Small intestine (tissue), 7 donors: ENCODE measurements around the gene MAL. TPM values are rescaled to one million over a fixed set of nuclear protein-coding genes. Genes with fewer than 3 reads are reported as not detected.
A peak's percentile ranks its signal among the peaks of the same experiment; 100 is the strongest.

Experiments used
- DNase-seq, 2 donors: peaks; one replicate each; pipeline versions ENCODE4 v3.0.0 to v3.0.0-alpha.2; 2013
- FAIRE-seq: peaks from 2 replicates; lab custom pipeline; 2012; peaks lifted over from hg19 to GRCh38; lab: Jason Lieb, UNC
- H3K27ac ChIP-seq, 3 donors: one replicate each; pipeline ENCODE4 v1.5.1; 2013; ENCODE audit warnings: low read length in 2 of 3, mild to moderate bottlenecking in 2 of 3, control low read depth in 1 of 3, inconsistent platforms in 1 of 3, low read depth in 1 of 3, moderate library complexity in 1 of 3
- H3K27me3 ChIP-seq, 3 donors: one replicate each; pipeline ENCODE4 v1.6.1; 2013; ENCODE audit warnings: low read length in 3 of 3, inconsistent platforms in 1 of 3; ENCODE audit not compliant: control insufficient read depth in 3 of 3, insufficient read depth in 3 of 3
- H3K36me3 ChIP-seq, 3 donors: one replicate each; pipeline ENCODE4 v1.6.1; 2013; ENCODE audit warnings: low read length in 3 of 3, inconsistent platforms in 1 of 3, low read depth in 1 of 3, mild to moderate bottlenecking in 1 of 3, moderate library complexity in 1 of 3; ENCODE audit not compliant: control insufficient read depth in 3 of 3, insufficient read depth in 2 of 3
- H3K4me1 ChIP-seq, 3 donors: one replicate each; pipeline ENCODE4 v1.6.1; 2013; ENCODE audit warnings: low read length in 2 of 3, inconsistent platforms in 1 of 3, low read depth in 1 of 3, mild to moderate bottlenecking in 1 of 3, moderate library complexity in 1 of 3; ENCODE audit not compliant: control insufficient read depth in 3 of 3, insufficient read depth in 2 of 3
- H3K4me3 ChIP-seq, 3 donors: one replicate each; pipeline ENCODE4 v1.5.1; 2013; ENCODE audit warnings: low read length in 3 of 3, control low read depth in 1 of 3, inconsistent platforms in 1 of 3, low read depth in 1 of 3, mild to moderate bottlenecking in 1 of 3, moderate library complexity in 1 of 3
- H3K9me3 ChIP-seq, 2 donors: one replicate each; pipeline ENCODE4 v1.6.1; 2013; ENCODE audit warnings: low read depth in 1 of 2, low read length in 1 of 2; ENCODE audit not compliant: control insufficient read depth in 2 of 2, insufficient read depth in 1 of 2
- WGBS, 3 donors: extraction: QIAGEN DNeasy Blood & Tissue Kit; methylation state at CpG; one replicate each; pipeline ENCODE4 v1.1.7; 2013; 5-methylcytosine and 5-hydroxymethylcytosine counted together
- polyA plus RNA-seq, 4 donors: library from polyadenylated mRNA; stranded (reverse) in 3 of 4; unstranded in 1 of 4; fragments of 200-250 nt in 3 of 4; fragments of 120-200 nt in 1 of 4; gene quantifications; one replicate each; pipeline versions ENCODE4 v1.2.1 to v1.2.3, GENCODE V29; 2013
- donor health status: healthy with polysubstance abuse.
- donor health status: control.
- donor health status: control.
- donor health status: Bipolar disorder and iron deficiency.
- donor health status: healthy.

The MAL gene
- polyA plus RNA-seq, 4 donors = 0.15 to 3.8 (median 1.6) TPM

DNA sequence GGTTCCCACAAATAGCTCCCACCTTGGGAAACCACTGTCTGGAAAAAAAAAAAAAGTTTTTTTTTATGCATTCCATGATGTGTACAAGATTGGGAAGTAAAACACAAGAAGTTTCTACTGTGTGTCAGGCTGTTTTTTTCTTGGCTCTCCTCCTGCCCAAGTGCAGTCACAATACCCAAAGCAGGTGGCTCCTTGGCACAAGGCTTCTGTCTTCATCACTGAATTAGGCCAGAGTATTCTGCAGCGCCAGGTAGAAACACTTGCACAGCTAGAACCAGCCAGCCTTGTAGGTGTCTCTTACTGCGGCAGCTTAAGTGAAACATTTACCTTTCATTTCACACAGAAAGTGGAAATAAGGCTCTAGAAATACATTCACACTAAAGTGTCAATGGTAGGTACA, 23.8 kb upstream of the MAL start:
- WGBS, 3 donors = 86 to 93% (median 92%) methylated on average over 2 of the region's 2 CpGs
- Histone ChIP-seq H3K9me3 (no peaks in the 10 kb centered on the region), H3K27me3 (peaks cover 0 to 28% (median 6%) of the 10 kb centered on the region in 3 donors), H3K4me3 (no peak overlapping the region), H3K4me1 (no peaks in the 10 kb centered on the region), H3K36me3 (no peaks in the 10 kb centered on the region), H3K27ac (no peak overlapping the region)
- FAIRE-seq (no peak), DNase-seq (no peak)

- H3K4me3 ChIP-seq = no peak overlapping the region
- H3K27ac ChIP-seq = no peak overlapping the region
- 84 to 89% (median 88%) methylated on average over 5 of the region's 5 CpGs for WGBS, 3 donors
- peaks cover 0 to 20% (median 5%) of the 10 kb centered on the region in 3 donors for H3K27me3 ChIP-seq
- H3K4me1 ChIP-seq = no peaks in the 10 kb centered on the region
- H3K36me3 ChIP-seq = no peaks in the 10 kb centered on the region
- FAIRE-seq = no peak
- no peak for DNase-seq
- no peaks in the 10 kb centered on the region for H3K9me3 ChIP-seq
Observed at GRCh38 chr2:95002498-95002897, 23.0 kb upstream of the MAL start.

- no peak overlapping the region for H3K27ac ChIP-seq
- DNase-seq (no peak), FAIRE-seq (no peak)
- H3K9me3 ChIP-seq = no peaks in the 10 kb centered on the region
- no peak overlapping the region for H3K4me3 ChIP-seq
- peaks cover 0 to 10% (median 0%) of the 10 kb centered on the region in 3 donors for H3K27me3 ChIP-seq
- H3K4me1 ChIP-seq = no peaks in the 10 kb centered on the region
- no peaks in the 10 kb centered on the region for H3K36me3 ChIP-seq
- 68 to 78% (median 75%) methylated on average over 5 of the region's 5 CpGs for WGBS, 3 donors
Observed at GRCh38 chr2:95004287-95004686, 21.2 kb upstream of the MAL start.

DNA sequence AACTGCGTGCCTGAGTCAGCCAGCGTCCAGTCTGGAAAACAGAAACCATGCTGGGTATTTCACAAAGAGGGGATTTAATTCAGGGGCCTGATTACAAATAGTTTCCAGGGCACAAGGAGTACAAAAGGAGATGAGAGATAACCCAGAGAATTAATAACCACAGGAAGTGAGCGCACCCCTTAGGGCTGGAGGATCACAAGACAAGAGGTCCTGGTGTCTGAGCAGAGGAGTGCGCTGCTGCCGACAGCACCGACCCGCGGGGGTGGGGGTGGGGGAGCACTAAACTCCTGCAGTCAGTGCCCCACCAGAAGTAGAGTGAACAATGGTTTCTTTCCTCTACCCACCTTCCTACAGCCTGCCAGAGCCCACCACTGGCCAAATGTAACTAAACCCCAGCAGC, 20.8 kb upstream of the MAL start:
- H3K4me1 ChIP-seq = no peaks in the 10 kb centered on the region
- no peak overlapping the region for H3K27ac ChIP-seq
- peaks cover 0 to 6% (median 0%) of the 10 kb centered on the region in 3 donors for H3K27me3 ChIP-seq
- DNase-seq (no peak), FAIRE-seq (no peak)
- H3K9me3 ChIP-seq = no peaks in the 10 kb centered on the region
- whole genome bisulfite sequencing, 3 donors = 47 to 83% (median 65%) methylated on average over 8 of the region's 8 CpGs
- H3K4me3 ChIP-seq = no peak overlapping the region
- H3K36me3 ChIP-seq = no peaks in the 10 kb centered on the region

DNA sequence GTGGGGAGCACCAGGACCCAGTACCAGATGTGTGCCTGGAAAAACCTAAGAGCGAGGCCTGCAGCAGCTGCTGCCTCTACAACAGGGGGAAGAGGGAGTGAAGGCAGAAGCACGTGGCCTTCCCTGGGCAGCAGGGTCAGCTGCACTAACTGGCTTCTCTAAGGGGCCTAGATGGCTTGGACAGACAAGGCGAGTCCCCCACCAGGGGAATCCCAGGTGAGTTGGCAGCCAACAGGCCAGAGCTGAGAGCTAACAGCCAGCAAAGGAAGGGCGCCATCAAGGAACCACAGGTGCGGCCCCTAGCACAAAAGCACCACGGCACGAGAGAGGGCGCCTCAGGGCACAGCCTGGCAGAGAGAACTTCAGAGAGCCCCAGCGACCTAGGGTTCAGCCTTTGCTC, 19.8 kb upstream of the MAL start:
- WGBS, 3 donors = 72 to 79% (median 74%) methylated on average over 8 to 9 of the region's 9 CpGs
- no peaks in the 10 kb centered on the region for H3K27me3 ChIP-seq
- no peak for FAIRE-seq

DNA sequence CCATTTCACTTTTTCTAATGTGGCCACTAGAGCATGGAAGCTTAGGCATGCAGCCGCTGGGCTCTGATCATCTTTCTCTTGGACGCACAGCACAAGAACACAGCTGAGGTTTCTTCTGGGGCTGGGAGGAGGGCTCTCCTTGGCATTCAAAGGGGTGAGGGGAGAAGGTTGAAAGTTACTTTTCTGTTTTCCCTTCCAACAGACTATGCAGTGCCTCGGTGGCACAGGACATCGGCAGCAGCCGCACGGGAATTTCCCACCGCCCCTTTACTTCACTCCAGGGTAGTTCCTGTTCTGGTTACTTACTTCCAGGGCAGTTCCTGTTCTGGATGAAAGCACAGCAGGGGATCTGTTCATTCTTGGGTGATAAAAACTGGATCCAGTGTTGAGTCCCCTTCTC, 18.9 kb upstream of the MAL start:
- no peaks in the 10 kb centered on the region for H3K9me3 ChIP-seq
- H3K27me3 ChIP-seq = no peaks in the 10 kb centered on the region
- H3K4me1 ChIP-seq = no peaks in the 10 kb centered on the region
- no peak overlapping the region for H3K27ac ChIP-seq
- FAIRE-seq (no peak), DNase-seq (no peak)
- 64 to 93% (median 77%) methylated on average over 7 of the region's 7 CpGs for WGBS, 3 donors
- H3K36me3 ChIP-seq = no peaks in the 10 kb centered on the region
- H3K4me3 ChIP-seq = no peak overlapping the region

More for the DNA sequence above, 19.8 kb upstream of the MAL start:
- no peak overlapping the region for H3K27ac ChIP-seq
- H3K9me3 ChIP-seq = no peaks in the 10 kb centered on the region
- H3K4me1 ChIP-seq = no peaks in the 10 kb centered on the region
- no peak overlapping the region for H3K4me3 ChIP-seq
- no peaks in the 10 kb centered on the region for H3K36me3 ChIP-seq
- no peak for DNase-seq

GRCh38 chr2:95007031-95007609, 18.4 kb upstream of the MAL start:
- Histone ChIP-seq H3K36me3 (no peaks in the 10 kb centered on the region), H3K27ac (peak overlapping the region in 1 of 3 donors; percentile 22), H3K4me3 (no peak overlapping the region), H3K4me1 (no peaks in the 10 kb centered on the region), H3K27me3 (no peaks in the 10 kb centered on the region), H3K9me3 (no peaks in the 10 kb centered on the region)
- 84 to 91% (median 87%) methylated on average over 11 to 12 of the region's 12 CpGs for WGBS, 3 donors
- FAIRE-seq (no peak), DNase-seq (no peak)

DNA sequence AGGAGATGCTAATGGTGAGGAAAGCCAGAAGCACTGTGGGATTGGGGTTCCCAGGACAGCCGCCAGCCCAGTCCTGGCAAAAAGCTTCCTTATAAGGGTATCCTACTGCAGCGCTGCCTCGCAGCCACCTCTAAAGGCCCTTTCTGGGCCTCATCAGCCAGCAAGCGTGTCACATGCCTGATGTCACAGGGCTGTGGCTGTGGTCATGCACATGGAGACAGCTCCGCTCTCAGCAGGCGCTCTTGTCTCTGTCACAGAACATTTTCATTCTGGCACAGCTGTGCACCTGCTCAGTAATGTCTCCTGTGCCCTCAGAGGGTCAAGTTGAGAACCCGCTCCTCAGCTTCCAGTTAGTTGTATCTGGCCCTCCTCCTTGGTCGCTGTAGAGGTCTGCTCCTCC, 17.7 kb upstream of the MAL start:
- no peaks in the 10 kb centered on the region for H3K9me3 ChIP-seq
- WGBS, 3 donors = 74 to 83% (median 77%) methylated on average over 8 of the region's 8 CpGs
- no peak overlapping the region for H3K4me3 ChIP-seq
- H3K36me3 ChIP-seq = no peaks in the 10 kb centered on the region
- H3K4me1 ChIP-seq = no peaks in the 10 kb centered on the region
- H3K27me3 ChIP-seq = no peaks in the 10 kb centered on the region
- FAIRE-seq = no peak
- no peak for DNase-seq
- H3K27ac ChIP-seq = no peak overlapping the region

DNA sequence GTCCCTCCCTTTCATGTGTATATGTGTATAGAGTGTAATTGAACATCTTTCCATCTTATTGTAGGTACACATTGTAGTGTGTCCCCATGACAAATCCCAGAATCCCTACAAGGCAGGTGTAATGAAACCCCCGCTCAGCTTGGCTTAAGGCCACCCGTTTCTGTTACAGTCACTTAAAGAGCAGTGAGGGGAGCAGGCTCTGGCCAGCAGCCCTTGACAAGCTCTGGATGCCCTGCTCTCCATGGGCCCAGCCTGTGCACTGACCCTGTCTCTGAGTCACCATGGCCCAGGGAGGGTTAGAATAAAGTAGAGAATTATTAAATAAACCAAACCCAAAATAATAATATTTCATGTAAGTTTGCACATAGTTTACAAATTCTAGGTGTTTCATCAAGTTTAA, 17.2 kb upstream of the MAL start:
- 75 to 89% (median 78%) methylated on average over 2 of the region's 2 CpGs for WGBS, 3 donors
- H3K9me3 ChIP-seq = no peaks in the 10 kb centered on the region
- no peak for FAIRE-seq
- H3K36me3 ChIP-seq = no peaks in the 10 kb centered on the region
- no peaks in the 10 kb centered on the region for H3K4me1 ChIP-seq
- H3K4me3 ChIP-seq = no peak overlapping the region
- DNase-seq = no peak
- no peak overlapping the region for H3K27ac ChIP-seq
- no peaks in the 10 kb centered on the region for H3K27me3 ChIP-seq
